A549 (cell line): ENCODE results near the gene AUTS2. TPM values are rescaled to one million over a fixed set of nuclear protein-coding genes. Genes with fewer than 3 reads are reported as not detected.

Experiments
- ATAC-seq, 2 experiments: fragments of 200-7000 bp in 1 of 2; fragments of >200 bp in 1 of 2; cut with Nextera tagmentation in 1 of 2; cut with Tn5 transposase in 1 of 2; 3 replicates each; pipeline versions ENCODE4 v1.8.0 to v1.9.1; 2018 to 2020; ENCODE audit warnings: mild to moderate bottlenecking in 1 of 2, moderate library complexity in 1 of 2
- CTCF ChIA-PET: fragments of 300-600 bp; sonication (Branson Sonifier 250); formaldehyde crosslinking; extraction: SDS; loops from one replicate; lab custom pipeline; 2021; ENCODE audit warnings: antibody characterized with exemption, inconsistent platforms; lab: Yijun Ruan, JAX
- POLR2A ChIA-PET: fragments of 350-600 bp; formaldehyde crosslinking; extraction: SDS; loops from one replicate; lab custom pipeline; 2021; ENCODE audit warnings: antibody characterized with exemption, inconsistent platforms; lab: Yijun Ruan, JAX
- DNase-seq, 2 experiments: peaks; one replicate each; pipeline versions ENCODE4 v3.0.0 to v3.0.0-alpha.2; 2011 to 2016; ENCODE audit warnings: low read depth in 1 of 2, low spot score in 1 of 2
- FAIRE-seq: peaks from 2 replicates; lab custom pipeline; 2011; peaks lifted over from hg19 to GRCh38; lab: Jason Lieb, UNC
- H3K27ac ChIP-seq, 2 experiments: fragments of >200 bp; sonication (Bioruptor Twin); formaldehyde crosslinking; 3 replicates each; pipeline ENCODE4 v1.5.1; 2016 to 2017
- H3K4me1 ChIP-seq: fragments of >200 bp; sonication (Bioruptor Twin); formaldehyde crosslinking; 3 replicates; pipeline ENCODE4 v1.6.1; 2016
- H3K4me2 ChIP-seq: fragments of >200 bp; sonication (Bioruptor Twin); formaldehyde crosslinking; 3 replicates; pipeline ENCODE4 v1.6.1; 2016
- H3K4me3 ChIP-seq: fragments of >200 bp; sonication (Bioruptor Twin); formaldehyde crosslinking; 3 replicates; pipeline ENCODE4 v1.5.1; 2016
- H3K9me3 ChIP-seq: fragments of >200 bp; sonication (Bioruptor Twin); formaldehyde crosslinking; 3 replicates; pipeline ENCODE4 v1.6.1; 2016
- CBX8 ChIP-seq: fragments of 200-600 bp; sonication (generic); IDR thresholded peaks from 2 replicates; pipeline ENCODE4 v1.6.1; 2016
- CEBPB ChIP-seq, 2 experiments: fragments of >200 bp in 1 of 2; sonication (Bioruptor Twin) in 1 of 2; formaldehyde crosslinking in 1 of 2; IDR thresholded peaks; 2 replicates each; pipeline ENCODE4 v1.6.1; 2012 to 2016
- CHD4 ChIP-seq: fragments of 200-600 bp; sonication (generic); IDR thresholded peaks from 2 replicates; pipeline ENCODE4 v1.6.1; 2016; ENCODE audit warnings: antibody characterized with exemption, mild to moderate bottlenecking, borderline replicate concordance
- E2F6 ChIP-seq: IDR thresholded peaks from 2 replicates; pipeline ENCODE4 v1.6.1; 2012; ENCODE audit warnings: low read depth, borderline replicate concordance
- FOSB ChIP-seq: fragments of 250-450 bp; sonication (Bioruptor Pico); IDR thresholded peaks from 2 replicates; pipeline ENCODE4 v1.5.0; 2020; ENCODE audit warnings: mild to moderate bottlenecking, moderate library complexity
- FOSL2 ChIP-seq, 2 experiments: fragments of 450-650 bp in 1 of 2; fragments of >200 bp in 1 of 2; sonication (Bioruptor Twin) in 1 of 2; formaldehyde crosslinking; IDR thresholded peaks; 2 replicates each; pipeline versions ENCODE4 v1.5.0 to v1.6.1; 2016 to 2020; ENCODE audit warnings: mild to moderate bottlenecking in 1 of 2, moderate library complexity in 1 of 2
- FOXS1 ChIP-seq: fragments of 250-450 bp; sonication (Bioruptor Pico); IDR thresholded peaks from 2 replicates; pipeline ENCODE4 v1.5.0; 2020; ENCODE audit warnings: mild to moderate bottlenecking, moderate library complexity
- GATA3 ChIP-seq: IDR thresholded peaks from 2 replicates; pipeline ENCODE4 v1.6.1; 2012; ENCODE audit warnings: borderline replicate concordance
- HEYL ChIP-seq: fragments of 250-450 bp; sonication (Bioruptor Pico); IDR thresholded peaks from 2 replicates; pipeline ENCODE4 v1.8.0; 2021; ENCODE audit warnings: mild to moderate bottlenecking, moderate library complexity
- HOXB13 ChIP-seq: fragments of 250-450 bp; sonication (Bioruptor Pico); IDR thresholded peaks from 2 replicates; pipeline ENCODE4 v1.5.0; 2020; ENCODE audit warnings: low read depth, mild to moderate bottlenecking, moderate library complexity
- KDM1A ChIP-seq: fragments of 200-600 bp; sonication (generic); IDR thresholded peaks from 2 replicates; pipeline ENCODE4 v1.6.1; 2016; ENCODE audit warnings: low read depth, mild to moderate bottlenecking
- MAZ ChIP-seq: fragments of 150-350 bp; IDR thresholded peaks from 2 replicates; pipeline ENCODE4 v1.6.1; 2014; ENCODE audit warnings: antibody characterized with exemption, low read depth, low read length, borderline replicate concordance
- MYC ChIP-seq: IDR thresholded peaks from 2 replicates; pipeline ENCODE4 v1.6.1; 2012; ENCODE audit warnings: mild to moderate bottlenecking, inconsistent platforms, low read length, improper control_type of control experiment, borderline replicate concordance
- NFE2L2 ChIP-seq: fragments of 150-350 bp; conservative IDR thresholded peaks from 2 replicates; pipeline ENCODE4 v1.6.1; 2014; ENCODE audit warnings: low read length
- PHF8 ChIP-seq: fragments of 200-600 bp; sonication (generic); IDR thresholded peaks from 2 replicates; pipeline ENCODE4 v1.6.1; 2016; ENCODE audit warnings: low read depth, mild to moderate bottlenecking, antibody characterized with exemption, moderate library complexity, borderline replicate concordance
- POLR2A ChIP-seq: IDR thresholded peaks from 2 replicates; pipeline ENCODE4 v1.6.1; 2012; ENCODE audit warnings: mild to moderate bottlenecking, low read length
- RCOR1 ChIP-seq: fragments of 150-350 bp; IDR thresholded peaks from 2 replicates; pipeline ENCODE4 v1.6.1; 2014; ENCODE audit warnings: antibody characterized with exemption, low read length, low read depth
- USF2 ChIP-seq: fragments of 450-650 bp; IDR thresholded peaks from 2 replicates; pipeline ENCODE4 v1.6.1; 2014; ENCODE audit warnings: antibody characterized with exemption
- ZFP36 ChIP-seq: fragments of 450-650 bp; IDR thresholded peaks from 2 replicates; pipeline ENCODE4 v1.6.1; 2014; ENCODE audit warnings: borderline replicate concordance; ENCODE audit not compliant: partially characterized antibody
- ZSCAN20 ChIP-seq: fragments of 250-450 bp; sonication (Bioruptor Pico); IDR thresholded peaks from 2 replicates; pipeline ENCODE4 v1.8.0; 2022; ENCODE audit warnings: mild to moderate bottlenecking, moderate library complexity
- WGBS: methylation state at CpG from one replicate; pipeline ENCODE4 v1.1.6; 2017; ENCODE audit errors: missing lambda C conversion rate; 5-methylcytosine and 5-hydroxymethylcytosine counted together
- polyA plus RNA-seq, 4 experiments: library from polyadenylated mRNA; depleted of rRNA in 3 of 4; stranded (reverse); fragments of >200 nt; fragmentation: RNase III in 1 of 4; extraction: RNeasy Plus Mini Kit Qiagen cat#74134 plus additional on column Dnase treatment in 1 of 4; gene quantifications; 2 replicates in 3 of 4; 3 replicates in 1 of 4; pipeline ENCODE4 v1.2.3, GENCODE V29; 2011 to 2017
- TF ChIP-seq, protein P1 (sequence below): fragments of 250-450 bp; sonication (Bioruptor Pico); IDR thresholded peaks from 2 replicates; pipeline ENCODE4 v1.5.0; 2020; ENCODE audit warnings: low read depth, mild to moderate bottlenecking, moderate library complexity
- TF ChIP-seq, protein P2 (sequence below): fragments of 250-450 bp; sonication (Bioruptor Pico); IDR thresholded peaks from 2 replicates; pipeline ENCODE4 v1.5.0; 2021; ENCODE audit warnings: mild to moderate bottlenecking, moderate library complexity, borderline replicate concordance

The AUTS2 gene
- polyA plus RNA-seq, 2 of the 4 experiments (the other 2 are of a cell fraction) = 1.6 to 3.6 TPM

DNA sequence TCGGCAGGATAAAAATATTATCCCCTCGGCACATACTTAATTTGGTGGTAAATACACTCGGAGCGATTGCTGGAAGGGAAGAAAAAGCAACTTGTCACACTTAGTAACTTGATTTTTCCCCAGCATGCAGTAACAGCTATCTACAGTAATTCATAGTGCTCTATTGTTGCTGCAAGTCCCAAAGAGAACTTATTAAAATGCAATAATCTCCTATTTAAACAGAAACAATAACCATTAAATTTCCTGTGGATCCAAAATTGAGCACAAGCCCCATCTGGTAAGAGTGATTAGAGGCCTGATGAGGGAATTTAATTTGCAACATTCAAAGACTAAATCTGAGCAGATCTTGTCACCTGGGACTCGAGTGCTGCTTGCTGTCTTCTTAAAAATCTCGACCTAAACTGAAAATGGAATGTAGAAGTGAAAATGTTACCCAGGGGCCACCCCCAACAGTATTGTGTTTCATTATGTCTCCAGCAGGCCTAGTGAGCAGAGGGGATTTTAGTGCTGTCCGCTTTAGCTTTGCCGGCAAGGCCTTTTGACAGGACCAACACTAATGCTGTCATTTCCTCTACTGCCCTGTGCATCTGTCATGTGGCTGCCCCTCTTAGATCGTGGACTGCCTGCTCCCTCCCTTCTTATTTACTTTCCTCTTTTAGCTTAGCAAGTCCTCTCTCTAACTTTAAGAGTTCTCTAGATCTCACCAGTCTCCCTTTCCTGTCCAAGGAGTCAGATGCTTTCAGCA, 639.7 kb downstream of the AUTS2 start:
- H3K4me3 ChIP-seq = no peak overlapping the region
- no peak overlapping the region for H3K4me2 ChIP-seq
- ATAC-seq (no peak), DNase-seq (no peak)
- TF ChIP-seq ZSCAN20 (no peak), USF2 (no peak), CEBPB (IDR thresholded peaks at IDR 0.05) (no peak), FOXS1 (no peak), KDM1A (no peak), PHF8 (no peak)
- TF ChIP-seq, protein P1, sequence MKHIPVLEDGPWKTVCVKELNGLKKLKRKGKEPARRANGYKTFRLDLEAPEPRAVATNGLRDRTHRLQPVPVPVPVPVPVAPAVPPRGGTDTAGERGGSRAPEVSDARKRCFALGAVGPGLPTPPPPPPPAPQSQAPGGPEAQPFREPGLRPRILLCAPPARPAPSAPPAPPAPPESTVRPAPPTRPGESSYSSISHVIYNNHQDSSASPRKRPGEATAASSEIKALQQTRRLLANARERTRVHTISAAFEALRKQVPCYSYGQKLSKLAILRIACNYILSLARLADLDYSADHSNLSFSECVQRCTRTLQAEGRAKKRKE (CRISPR knock-in tag) = no peak
- TF ChIP-seq, all 56 proteins: peak for 0
- CTCF ChIA-PET = no interaction called here
- 40% methylated on average over 9 of the region's 9 CpGs for WGBS
- Histone ChIP-seq H3K4me1 (no peaks in the 10 kb centered on the region), H3K27ac (no peak overlapping the region), H3K9me3 (no peaks in the 10 kb centered on the region)
- no peak for FAIRE-seq
- POLR2A ChIA-PET = no interaction called here

GRCh38 chr7:70239918-70240317, 641.6 kb downstream of the AUTS2 start:
- FAIRE-seq = no peak
- no peak overlapping the region for H3K4me2 ChIP-seq
- TF ChIP-seq RCOR1 (no peak), HEYL (CRISPR knock-in tag) (no peak)
- TF ChIP-seq, all 56 proteins: peak for 0
- no peak for ATAC-seq
- Histone ChIP-seq H3K4me3 (no peak overlapping the region), H3K27ac (no peak overlapping the region), H3K4me1 (no peaks in the 10 kb centered on the region), H3K9me3 (no peaks in the 10 kb centered on the region)
- 43% methylated on average over 3 of the region's 3 CpGs for WGBS
- ChIA-PET POLR2A (no interaction called here), CTCF (no interaction called here)
- DNase-seq = no peak

GRCh38 chr7:70240873-70241272, 642.6 kb downstream of the AUTS2 start:
- Histone ChIP-seq H3K4me2 (no peak overlapping the region), H3K9me3 (no peaks in the 10 kb centered on the region), H3K4me1 (no peaks in the 10 kb centered on the region), H3K4me3 (no peak overlapping the region), H3K27ac (no peak overlapping the region)
- TF ChIP-seq FOSB (CRISPR knock-in tag) (no peak), FOSL2 (IDR thresholded peaks at IDR 0.05) (no peak), FOSL2 (CRISPR knock-in tag; IDR thresholded peaks at IDR 0.05) (no peak), ZFP36 (no peak), POLR2A (no peak), MAZ (no peak), USF2 (no peak), HOXB13 (CRISPR knock-in tag) (no peak), CEBPB (IDR thresholded peaks at IDR 0.05) (no peak), CHD4 (no peak), GATA3 (no peak), MYC (no peak), CBX8 (no peak), E2F6 (no peak), PHF8 (no peak), NFE2L2 (no peak)
- TF ChIP-seq, protein P2, sequence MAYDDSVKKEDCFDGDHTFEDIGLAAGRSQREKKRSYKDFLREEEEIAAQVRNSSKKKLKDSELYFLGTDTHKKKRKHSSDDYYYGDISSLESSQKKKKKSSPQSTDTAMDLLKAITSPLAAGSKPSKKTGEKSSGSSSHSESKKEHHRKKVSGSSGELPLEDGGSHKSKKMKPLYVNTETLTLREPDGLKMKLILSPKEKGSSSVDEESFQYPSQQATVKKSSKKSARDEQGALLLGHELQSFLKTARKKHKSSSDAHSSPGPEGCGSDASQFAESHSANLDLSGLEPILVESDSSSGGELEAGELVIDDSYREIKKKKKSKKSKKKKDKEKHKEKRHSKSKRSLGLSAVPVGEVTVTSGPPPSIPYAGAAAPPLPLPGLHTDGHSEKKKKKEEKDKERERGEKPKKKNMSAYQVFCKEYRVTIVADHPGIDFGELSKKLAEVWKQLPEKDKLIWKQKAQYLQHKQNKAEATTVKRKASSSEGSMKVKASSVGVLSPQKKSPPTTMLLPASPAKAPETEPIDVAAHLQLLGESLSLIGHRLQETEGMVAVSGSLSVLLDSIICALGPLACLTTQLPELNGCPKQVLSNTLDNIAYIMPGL (CRISPR knock-in tag) = no peak
- DNase-seq = no peak
- ATAC-seq = no peak
- ChIA-PET CTCF (no interaction called here), POLR2A (no interaction called here)
- no peak for FAIRE-seq
- WGBS = 51% methylated on average over 2 of the region's 2 CpGs
